SK-N-SH (cell line): ENCODE results near the gene KDM4C. TPM values are rescaled to one million over a fixed set of nuclear protein-coding genes. Genes with fewer than 3 reads are reported as not detected.

Experiments used
- CTCF ChIA-PET: fragments of 300-600, 350-600 bp; formaldehyde crosslinking; extraction: SDS; loops from one replicate; lab custom pipeline; 2021; lab: Yijun Ruan, JAX
- POLR2A ChIA-PET: fragments of 350-600 bp; sonication (Branson Sonifier 250); formaldehyde crosslinking; extraction: SDS; loops from one replicate; lab custom pipeline; 2020; ENCODE audit warnings: antibody characterized with exemption, inconsistent platforms; lab: Yijun Ruan, JAX
- DNase-seq: peaks from one replicate; pipeline ENCODE4 v3.0.0; 2012
- H2AFZ ChIP-seq: fragments of 200-600 bp; sonication (generic); 2 replicates; pipeline ENCODE4 v1.8.1; 2016; ENCODE audit warnings: antibody characterized with exemption, mild to moderate bottlenecking, low read depth
- H3F3A ChIP-seq: fragments of 200-600 bp; sonication (generic); replicated peaks from 2 replicates; pipeline ENCODE3; 2016; ENCODE audit warnings: antibody characterized with exemption, mild to moderate bottlenecking; ENCODE audit not compliant: insufficient read depth
- H3K27ac ChIP-seq, 2 experiments: fragments of 200-500 bp in 1 of 2; fragments of 200-600 bp in 1 of 2; sonication (Bioruptor generic) in 1 of 2; sonication (generic), shearing (Covaris generic) in 1 of 2; 2 replicates each; pipeline versions ENCODE4 v1.5.1 to v1.6.1; 2014 to 2016; ENCODE audit warnings: low read depth in 2 of 2, inconsistent platforms in 1 of 2, low read length in 1 of 2, mild to moderate bottlenecking in 1 of 2, mixed read lengths in 1 of 2
- H3K27me3 ChIP-seq: fragments of 200-600 bp; sonication (generic), shearing (Covaris generic); 2 replicates; pipeline ENCODE4 v1.6.1; 2016; ENCODE audit warnings: mixed run types; ENCODE audit not compliant: insufficient read depth
- H3K36me3 ChIP-seq, 2 experiments: fragments of 200-500 bp in 1 of 2; fragments of 200-600 bp in 1 of 2; sonication (Bioruptor generic) in 1 of 2; sonication (generic) in 1 of 2; replicated peaks in 1 of 2; 2 replicates each; pipeline versions ENCODE3 to v1.5.1; 2014 to 2016; ENCODE audit warnings: low read length in 1 of 2, mild to moderate bottlenecking in 1 of 2; ENCODE audit not compliant: insufficient read depth in 2 of 2, control insufficient read depth in 1 of 2
- H3K4me1 ChIP-seq, 2 experiments: fragments of 200-500 bp in 1 of 2; fragments of 200-600 bp in 1 of 2; sonication (Bioruptor generic) in 1 of 2; sonication (generic), shearing (Covaris generic) in 1 of 2; 2 replicates each; pipeline versions ENCODE4 v1.5.1 to v1.6.1; 2014 to 2016; ENCODE audit warnings: low read depth in 1 of 2, low read length in 1 of 2, mixed run types in 1 of 2; ENCODE audit not compliant: insufficient read depth in 2 of 2, control insufficient read depth in 1 of 2
- H3K4me2 ChIP-seq: fragments of 200-600 bp; sonication (generic), shearing (Covaris generic); 2 replicates; pipeline ENCODE4 v1.6.1; 2017; ENCODE audit warnings: mixed run types
- H3K4me3 ChIP-seq, 2 experiments: fragments of 200-500 bp in 1 of 2; fragments of 200-600 bp in 1 of 2; sonication (Bioruptor generic) in 1 of 2; sonication (generic), shearing (Covaris generic) in 1 of 2; 2 replicates each; pipeline versions ENCODE4 v1.5.1 to v1.8.1; 2014 to 2016; ENCODE audit warnings: low read depth in 2 of 2, inconsistent platforms in 1 of 2, low read length in 1 of 2, mild to moderate bottlenecking in 1 of 2, mixed read lengths in 1 of 2, moderate library complexity in 1 of 2
- H3K79me2 ChIP-seq: fragments of 200-600 bp; sonication (generic); 2 replicates; pipeline ENCODE4 v1.8.1; 2017; ENCODE audit warnings: mild to moderate bottlenecking; ENCODE audit not compliant: insufficient read depth
- H3K9ac ChIP-seq: fragments of 200-600 bp; sonication (generic); 2 replicates; pipeline ENCODE4 v1.6.1; 2017; ENCODE audit warnings: mixed run types
- H3K9me2 ChIP-seq: fragments of 200-600 bp; sonication (generic); 2 replicates; pipeline ENCODE4 v1.6.1; 2017; ENCODE audit warnings: mixed run types
- H3K9me3 ChIP-seq: fragments of 200-600 bp; sonication (generic); 2 replicates; pipeline ENCODE4 v1.6.1; 2017; ENCODE audit warnings: mixed run types, mild to moderate bottlenecking, moderate library complexity
- H4K20me1 ChIP-seq: fragments of 200-600 bp; sonication (generic); 2 replicates; pipeline ENCODE4 v1.6.1; 2017; ENCODE audit warnings: mild to moderate bottlenecking, mixed run types; ENCODE audit not compliant: insufficient read depth
- EZH2phosphoT487 ChIP-seq: fragments of 200-600 bp; sonication (generic); IDR thresholded peaks from 2 replicates; pipeline ENCODE4 v1.6.1; 2017; ENCODE audit warnings: low read depth, mixed run types, mild to moderate bottlenecking, antibody characterized with exemption, moderate library complexity, borderline replicate concordance
- FOSL2 ChIP-seq: IDR thresholded peaks from 2 replicates; pipeline ENCODE4 v1.4.0; 2012; ENCODE audit warnings: low read depth, mild to moderate bottlenecking, moderate library complexity, borderline replicate concordance
- GABPA ChIP-seq: IDR thresholded peaks from 2 replicates; pipeline ENCODE4 v1.4.0; 2012; ENCODE audit warnings: low read depth, mild to moderate bottlenecking
- NFIC ChIP-seq: IDR thresholded peaks from 2 replicates; pipeline ENCODE4 v1.4.0; 2012; ENCODE audit warnings: borderline replicate concordance
- RAD21 ChIP-seq: IDR thresholded peaks from 2 replicates; pipeline ENCODE4 v1.6.1; 2012; ENCODE audit warnings: mild to moderate bottlenecking, low read length
- RCOR1 ChIP-seq: fragments of 150-350 bp; IDR thresholded peaks from 2 replicates; pipeline ENCODE4 v1.6.1; 2017; ENCODE audit warnings: antibody characterized with exemption, low read length
- RFX5 ChIP-seq: IDR thresholded peaks from 2 replicates; pipeline ENCODE4 v1.6.1; 2012; ENCODE audit warnings: mild to moderate bottlenecking, improper control_type of control experiment, low read length
- RXRA ChIP-seq: IDR thresholded peaks from 2 replicates; pipeline ENCODE4 v1.4.0; 2012; ENCODE audit warnings: low read depth, mild to moderate bottlenecking, borderline replicate concordance
- SIN3A ChIP-seq: IDR thresholded peaks from 2 replicates; pipeline ENCODE4 v1.6.1; 2012; ENCODE audit warnings: low read depth, mild to moderate bottlenecking, low read length, moderate library complexity, borderline replicate concordance
- SMC3 ChIP-seq: IDR thresholded peaks from 2 replicates; pipeline ENCODE4 v1.6.1; 2012; ENCODE audit warnings: low read depth, low read length, improper control_type of control experiment
- TAF1 ChIP-seq: IDR thresholded peaks from 2 replicates; pipeline ENCODE4 v1.6.1; 2012; ENCODE audit warnings: low read depth, mild to moderate bottlenecking, low read length, moderate library complexity, borderline replicate concordance
- TCF12 ChIP-seq: IDR thresholded peaks from 2 replicates; pipeline ENCODE4 v1.4.0; 2012
- TEAD4 ChIP-seq: IDR thresholded peaks from 2 replicates; pipeline ENCODE4 v1.4.0; 2012; ENCODE audit warnings: mild to moderate bottlenecking, borderline replicate concordance; ENCODE audit not compliant: insufficient read depth
- WGBS: methylation state at CpG from one replicate; pipeline ENCODE4 v1.1.6; 2017; ENCODE audit warnings: low lambda C conversion rate; 5-methylcytosine and 5-hydroxymethylcytosine counted together
- polyA plus RNA-seq, 3 experiments: library from polyadenylated mRNA; depleted of rRNA; stranded (reverse); fragments of >200 nt; gene quantifications; 2 replicates each; pipeline ENCODE4 v1.2.3, GENCODE V29; 2012
- TF ChIP-seq, protein P1 (sequence below): fragments of 150-350 bp; IDR thresholded peaks from 2 replicates; pipeline ENCODE4 v1.6.1; 2016; ENCODE audit warnings: mild to moderate bottlenecking, low read depth, low read length
- TF ChIP-seq, protein P2 (sequence below): IDR thresholded peaks from 2 replicates; pipeline ENCODE4 v1.4.0; 2012; ENCODE audit warnings: low read depth
- TF ChIP-seq, protein P3 (sequence below): IDR thresholded peaks from 2 replicates; pipeline ENCODE4 v1.6.1; 2012; ENCODE audit warnings: mild to moderate bottlenecking, low read depth, low read length, moderate library complexity
- TF ChIP-seq, protein P4 (sequence below): IDR thresholded peaks from 2 replicates; pipeline ENCODE4 v1.4.0; 2012; ENCODE audit warnings: low read depth, borderline replicate concordance
- TF ChIP-seq, protein P5 (sequence below): IDR thresholded peaks from 2 replicates; pipeline ENCODE4; 2012
- TF ChIP-seq, protein P6 (sequence below): fragments of 150-350 bp; IDR thresholded peaks from 2 replicates; pipeline ENCODE4 v1.6.1; 2017; ENCODE audit warnings: antibody characterized with exemption, low read length, low read depth, borderline replicate concordance

KDM4C gene
- polyA plus RNA-seq, 1 of the 3 experiments (the other 2 are of a cell fraction) = 9.4 TPM

DNA sequence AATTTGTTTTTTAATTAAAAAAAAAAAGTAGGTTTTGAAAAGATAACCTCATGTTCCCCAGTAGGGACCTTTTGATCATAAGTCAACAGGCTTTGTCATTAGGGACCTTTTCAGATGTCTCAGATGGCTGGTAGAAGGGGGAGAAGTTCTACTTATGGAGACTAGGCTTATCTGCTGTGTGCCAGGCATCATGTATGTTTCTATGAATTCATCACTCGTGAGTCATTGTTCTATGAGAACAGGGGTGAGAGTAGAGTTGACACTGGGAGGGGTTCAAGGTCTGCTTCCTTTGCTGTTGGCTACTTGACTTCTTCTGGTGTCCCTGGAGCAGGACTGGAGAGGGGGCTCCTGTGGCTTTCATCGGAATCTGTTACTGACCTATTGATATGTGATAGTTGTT, 138.8 kb downstream of the KDM4C start:
- TF ChIP-seq EZH2phosphoT487 (no peak), RAD21 (no peak), GABPA (no peak), SIN3A (no peak), TCF12 (no peak), NFIC (no peak), RCOR1 (no peak), SMC3 (no peak), TEAD4 (no peak), TAF1 (no peak), RXRA (no peak), FOSL2 (no peak), RFX5 (no peak)
- TF ChIP-seq, protein P1, sequence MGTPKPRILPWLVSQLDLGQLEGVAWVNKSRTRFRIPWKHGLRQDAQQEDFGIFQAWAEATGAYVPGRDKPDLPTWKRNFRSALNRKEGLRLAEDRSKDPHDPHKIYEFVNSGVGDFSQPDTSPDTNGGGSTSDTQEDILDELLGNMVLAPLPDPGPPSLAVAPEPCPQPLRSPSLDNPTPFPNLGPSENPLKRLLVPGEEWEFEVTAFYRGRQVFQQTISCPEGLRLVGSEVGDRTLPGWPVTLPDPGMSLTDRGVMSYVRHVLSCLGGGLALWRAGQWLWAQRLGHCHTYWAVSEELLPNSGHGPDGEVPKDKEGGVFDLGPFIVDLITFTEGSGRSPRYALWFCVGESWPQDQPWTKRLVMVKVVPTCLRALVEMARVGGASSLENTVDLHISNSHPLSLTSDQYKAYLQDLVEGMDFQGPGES = no peak
- TF ChIP-seq, protein P2, sequence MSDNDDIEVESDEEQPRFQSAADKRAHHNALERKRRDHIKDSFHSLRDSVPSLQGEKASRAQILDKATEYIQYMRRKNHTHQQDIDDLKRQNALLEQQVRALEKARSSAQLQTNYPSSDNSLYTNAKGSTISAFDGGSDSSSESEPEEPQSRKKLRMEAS = no peak
- TF ChIP-seq, protein P3, sequence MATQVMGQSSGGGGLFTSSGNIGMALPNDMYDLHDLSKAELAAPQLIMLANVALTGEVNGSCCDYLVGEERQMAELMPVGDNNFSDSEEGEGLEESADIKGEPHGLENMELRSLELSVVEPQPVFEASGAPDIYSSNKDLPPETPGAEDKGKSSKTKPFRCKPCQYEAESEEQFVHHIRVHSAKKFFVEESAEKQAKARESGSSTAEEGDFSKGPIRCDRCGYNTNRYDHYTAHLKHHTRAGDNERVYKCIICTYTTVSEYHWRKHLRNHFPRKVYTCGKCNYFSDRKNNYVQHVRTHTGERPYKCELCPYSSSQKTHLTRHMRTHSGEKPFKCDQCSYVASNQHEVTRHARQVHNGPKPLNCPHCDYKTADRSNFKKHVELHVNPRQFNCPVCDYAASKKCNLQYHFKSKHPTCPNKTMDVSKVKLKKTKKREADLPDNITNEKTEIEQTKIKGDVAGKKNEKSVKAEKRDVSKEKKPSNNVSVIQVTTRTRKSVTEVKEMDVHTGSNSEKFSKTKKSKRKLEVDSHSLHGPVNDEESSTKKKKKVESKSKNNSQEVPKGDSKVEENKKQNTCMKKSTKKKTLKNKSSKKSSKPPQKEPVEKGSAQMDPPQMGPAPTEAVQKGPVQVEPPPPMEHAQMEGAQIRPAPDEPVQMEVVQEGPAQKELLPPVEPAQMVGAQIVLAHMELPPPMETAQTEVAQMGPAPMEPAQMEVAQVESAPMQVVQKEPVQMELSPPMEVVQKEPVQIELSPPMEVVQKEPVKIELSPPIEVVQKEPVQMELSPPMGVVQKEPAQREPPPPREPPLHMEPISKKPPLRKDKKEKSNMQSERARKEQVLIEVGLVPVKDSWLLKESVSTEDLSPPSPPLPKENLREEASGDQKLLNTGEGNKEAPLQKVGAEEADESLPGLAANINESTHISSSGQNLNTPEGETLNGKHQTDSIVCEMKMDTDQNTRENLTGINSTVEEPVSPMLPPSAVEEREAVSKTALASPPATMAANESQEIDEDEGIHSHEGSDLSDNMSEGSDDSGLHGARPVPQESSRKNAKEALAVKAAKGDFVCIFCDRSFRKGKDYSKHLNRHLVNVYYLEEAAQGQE = no peak
- TF ChIP-seq, protein P4, sequence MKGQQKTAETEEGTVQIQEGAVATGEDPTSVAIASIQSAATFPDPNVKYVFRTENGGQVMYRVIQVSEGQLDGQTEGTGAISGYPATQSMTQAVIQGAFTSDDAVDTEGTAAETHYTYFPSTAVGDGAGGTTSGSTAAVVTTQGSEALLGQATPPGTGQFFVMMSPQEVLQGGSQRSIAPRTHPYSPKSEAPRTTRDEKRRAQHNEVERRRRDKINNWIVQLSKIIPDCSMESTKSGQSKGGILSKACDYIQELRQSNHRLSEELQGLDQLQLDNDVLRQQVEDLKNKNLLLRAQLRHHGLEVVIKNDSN = no peak
- TF ChIP-seq, protein P5, sequence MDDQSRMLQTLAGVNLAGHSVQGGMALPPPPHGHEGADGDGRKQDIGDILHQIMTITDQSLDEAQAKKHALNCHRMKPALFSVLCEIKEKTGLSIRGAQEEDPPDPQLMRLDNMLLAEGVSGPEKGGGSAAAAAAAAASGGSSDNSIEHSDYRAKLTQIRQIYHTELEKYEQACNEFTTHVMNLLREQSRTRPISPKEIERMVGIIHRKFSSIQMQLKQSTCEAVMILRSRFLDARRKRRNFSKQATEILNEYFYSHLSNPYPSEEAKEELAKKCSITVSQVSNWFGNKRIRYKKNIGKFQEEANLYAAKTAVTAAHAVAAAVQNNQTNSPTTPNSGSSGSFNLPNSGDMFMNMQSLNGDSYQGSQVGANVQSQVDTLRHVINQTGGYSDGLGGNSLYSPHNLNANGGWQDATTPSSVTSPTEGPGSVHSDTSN = no peak
- TF ChIP-seq, protein P6, sequence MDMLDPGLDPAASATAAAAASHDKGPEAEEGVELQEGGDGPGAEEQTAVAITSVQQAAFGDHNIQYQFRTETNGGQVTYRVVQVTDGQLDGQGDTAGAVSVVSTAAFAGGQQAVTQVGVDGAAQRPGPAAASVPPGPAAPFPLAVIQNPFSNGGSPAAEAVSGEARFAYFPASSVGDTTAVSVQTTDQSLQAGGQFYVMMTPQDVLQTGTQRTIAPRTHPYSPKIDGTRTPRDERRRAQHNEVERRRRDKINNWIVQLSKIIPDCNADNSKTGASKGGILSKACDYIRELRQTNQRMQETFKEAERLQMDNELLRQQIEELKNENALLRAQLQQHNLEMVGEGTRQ = no peak
- Histone ChIP-seq H2AFZ (no peak overlapping the region), H3K36me3 (peaks cover 12 to 17% of the 10 kb centered on the region in 2 experiments), H3K27me3 (no peaks in the 10 kb centered on the region), H3K27ac (no peak overlapping the region), H3F3A (no peaks in the 10 kb centered on the region), H3K79me2 (no peaks in the 10 kb centered on the region), H3K4me1 (no peaks in the 10 kb centered on the region), H3K4me3 (no peak overlapping the region), H3K4me2 (no peak overlapping the region), H3K9me2 (no peaks in the 10 kb centered on the region), H3K9me3 (no peaks in the 10 kb centered on the region), H4K20me1 (no peaks in the 10 kb centered on the region), H3K9ac (no peak overlapping the region)
- WGBS = 95% methylated on average over 2 of the region's 2 CpGs
- DNase-seq = no peak
- ChIA-PET CTCF (interaction anchor here (2.1 to 2.5 kb wide), 2 partner anchors 69 to 156 kb away, joined by 5 to 9 read pairs; no protein-coding TSS in a partner anchor), POLR2A (no interaction called here)
